SK-N-MC (cell line): ENCODE results near the gene SPOUT1.
"Not testable (repeated sequence)": the region's sequence is repeated elsewhere in the genome, so short reads cannot be mapped to it uniquely, and the experiment has no call there.

Experiments used
- FOXP2 ChIP-seq: optimal IDR thresholded peaks from 2 replicates; pipeline ENCODE3; 2011; ENCODE audit warnings: mild to moderate bottlenecking, moderate library complexity; ENCODE audit not compliant: insufficient read depth; ENCODE audit errors: extremely low read length, control extremely low read depth
- POLR2AphosphoS5 ChIP-seq: IDR thresholded peaks from 2 replicates; pipeline ENCODE4 v1.6.1; 2012; ENCODE audit warnings: mild to moderate bottlenecking, low read depth, low read length, borderline replicate concordance

DNA sequence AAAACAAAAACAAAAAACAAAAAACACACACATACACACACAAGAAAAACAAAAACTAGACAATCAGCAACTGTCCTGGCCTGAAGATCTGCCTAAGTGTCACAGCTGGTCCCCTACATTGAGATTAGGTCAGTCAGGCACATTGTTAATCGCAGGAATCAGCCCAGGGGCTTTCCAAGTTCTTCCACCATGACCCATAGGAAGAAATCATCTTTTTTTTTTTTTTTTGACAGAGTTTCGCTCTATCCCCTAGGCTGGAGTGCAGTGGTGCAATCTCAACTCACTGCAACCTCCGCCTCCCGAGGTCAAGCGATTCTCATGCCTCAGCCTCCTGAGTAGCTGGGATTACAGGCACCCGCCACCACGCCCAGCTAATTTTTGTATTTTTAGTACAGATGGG is 13.6 kb upstream of the SPOUT1 start:
- not testable (repeated sequence) for TF ChIP-seq POLR2AphosphoS5, FOXP2
